ENCODE data around the gene INTS4. TPM values are rescaled to one million over a fixed set of nuclear protein-coding genes. Genes with fewer than 3 reads are reported as not detected.

The INTS4 gene
- total and polyA plus RNA-seq, 12 donors: 17.8 to 69.6 (median 37.2) TPM

- Histone ChIP-seq H3K27ac (no peak overlapping the region), H3K27me3 (no peaks in the 10 kb centered on the region), H3K9me3 (replicated peaks in 1 of 3) (no peaks in the 10 kb centered on the region), H3K4me1 (replicated peaks in 1 of 2) (peaks cover under 1 to 3% of the 10 kb centered on the region in 2 donors), H3K4me3 (no peak overlapping the region), H3K36me3 (replicated peaks in 1 of 2) (peaks cover 0 to 14% of the 10 kb centered on the region in 2 donors)
- no peak for DNase-seq
- WGBS, 4 donors: 89 to 100% (median 95%) methylated on average over 1 of the region's 1 CpG
- no peak for TF ChIP-seq POLR2A (IDR thresholded peaks at IDR 0.05)
- TF ChIP-seq CTCF (IDR thresholded peaks at IDR 0.05): no peak
- intact Hi-C loops (cut with DNase I): no loop called here
Measured at GRCh38 chr11:77873345-77873744, 121.1 kb downstream of the INTS4 start.

GRCh38 chr11:77871855-77872254 lies 122.6 kb downstream of the INTS4 start:
- 72 to 89% (median 78%) methylated on average over 2 to 3 of the region's 3 CpGs for WGBS, 4 donors
- Histone ChIP-seq H3K9me3 (replicated peaks in 1 of 3) (no peaks in the 10 kb centered on the region), H3K36me3 (replicated peaks in 1 of 2) (peaks cover 0 to 12% of the 10 kb centered on the region in 2 donors), H3K27ac (no peak overlapping the region), H3K4me1 (replicated peaks in 1 of 2) (no peaks in the 10 kb centered on the region), H3K27me3 (no peaks in the 10 kb centered on the region), H3K4me3 (no peak overlapping the region)
- TF ChIP-seq POLR2A (IDR thresholded peaks at IDR 0.05) (no peak), CTCF (IDR thresholded peaks at IDR 0.05) (no peak)
- peak in 2 of 7 donors; percentile 18 to 49 for DNase-seq
- intact Hi-C loops (cut with DNase I): no loop called here

- no peak for DNase-seq
- no peak for TF ChIP-seq POLR2A (IDR thresholded peaks at IDR 0.05)
- no peak for TF ChIP-seq CTCF (IDR thresholded peaks at IDR 0.05)
- intact Hi-C loops (cut with DNase I): no loop called here
- Histone ChIP-seq H3K4me1 (replicated peaks in 1 of 2) (peaks cover 0 to 10% of the 10 kb centered on the region in 2 donors), H3K4me3 (no peak overlapping the region), H3K36me3 (replicated peaks in 1 of 2) (peaks cover 0 to 11% of the 10 kb centered on the region in 2 donors), H3K27me3 (no peaks in the 10 kb centered on the region), H3K27ac (no peak overlapping the region), H3K9me3 (replicated peaks in 1 of 3) (no peaks in the 10 kb centered on the region)
- 95 to 97% (median 96%) methylated on average over 4 of the region's 4 CpGs for WGBS, 4 donors
Measured at GRCh38 chr11:77868744-77869143, 125.7 kb downstream of the INTS4 start.

- Histone ChIP-seq H3K9me3 (replicated peaks in 1 of 3) (no peaks in the 10 kb centered on the region), H3K27me3 (no peaks in the 10 kb centered on the region), H3K27ac (peak overlapping the region in 1 of 5 donors; percentile 29), H3K4me1 (replicated peaks in 1 of 2) (peaks cover 0 to 14% of the 10 kb centered on the region in 2 donors), H3K4me3 (no peak overlapping the region), H3K36me3 (replicated peaks in 1 of 2) (peaks cover 0 to 8% of the 10 kb centered on the region in 2 donors)
- no peak for TF ChIP-seq POLR2A (IDR thresholded peaks at IDR 0.05)
- no peak for TF ChIP-seq CTCF (IDR thresholded peaks at IDR 0.05)
- 88 to 94% (median 91%) methylated on average over 1 of the region's 1 CpG for WGBS, 4 donors
- DNase-seq: no peak
- intact Hi-C loops (cut with DNase I): no loop called here
Measured at GRCh38 chr11:77866336-77866735, 128.1 kb downstream of the INTS4 start.

All from adrenal gland (tissue), 12 donors.